DND-41 (cell line): ENCODE data around the gene MAPRE2.
"Not testable (repeated sequence)": the region's sequence is repeated elsewhere in the genome, so short reads cannot be mapped to it uniquely, and the experiment has no call there.

ENCODE experiments used
- ATAC-seq: fragments of 200-7000 bp; cut with Tn5 transposase; 3 replicates; pipeline ENCODE4 v1.9.1; 2021; ENCODE audit warnings: low read depth; ENCODE audit not compliant: insufficient read depth
- DNase-seq: peaks from one replicate; pipeline ENCODE4 v3.0.0-alpha.2; 2020
- H2AFZ ChIP-seq: 2 replicates; pipeline ENCODE4 v1.6.0; 2012; ENCODE audit warnings: low read depth, low read length
- H3K27ac ChIP-seq: 2 replicates; pipeline ENCODE4 v1.5.1; 2012; ENCODE audit warnings: low read length, inconsistent platforms
- H3K27me3 ChIP-seq: fragments of 200-600 bp; sonication (generic); 2 replicates; pipeline ENCODE4 v1.6.0; 2012; ENCODE audit warnings: low read length, mild to moderate bottlenecking, inconsistent platforms; ENCODE audit not compliant: insufficient read depth, poor library complexity
- H3K36me3 ChIP-seq: 2 replicates; pipeline ENCODE4 v1.5.1; 2012; ENCODE audit warnings: low read length, inconsistent platforms; ENCODE audit not compliant: insufficient read depth
- H3K4me1 ChIP-seq: 2 replicates; pipeline ENCODE4 v1.5.1; 2012; ENCODE audit warnings: mild to moderate bottlenecking, low read length; ENCODE audit not compliant: insufficient read depth
- H3K4me2 ChIP-seq: 2 replicates; pipeline ENCODE4 v1.6.0; 2012; ENCODE audit warnings: mild to moderate bottlenecking, moderate library complexity, low read length, inconsistent platforms; ENCODE audit not compliant: insufficient read depth
- H3K4me3 ChIP-seq, 2 experiments: fragments of 200-600 bp in 1 of 2; shearing (Covaris generic) in 1 of 2; 2 replicates each; pipeline ENCODE4 v1.5.1; 2012 to 2016; ENCODE audit warnings: inconsistent platforms in 2 of 2, low read length in 2 of 2, mild to moderate bottlenecking in 2 of 2, low read depth in 1 of 2, moderate library complexity in 1 of 2
- H3K79me2 ChIP-seq: 2 replicates; pipeline ENCODE4 v1.6.0; 2012; ENCODE audit warnings: low read length, inconsistent platforms; ENCODE audit not compliant: insufficient read depth
- H3K9ac ChIP-seq: 2 replicates; pipeline ENCODE4 v1.6.0; 2012; ENCODE audit warnings: low read depth, mild to moderate bottlenecking, inconsistent platforms, low read length, moderate library complexity
- H3K9me3 ChIP-seq: 2 replicates; pipeline ENCODE4 v1.5.1; 2012; ENCODE audit warnings: low read length, moderate library complexity, mild to moderate bottlenecking, inconsistent platforms; ENCODE audit not compliant: insufficient read depth, severe bottlenecking
- H4K20me1 ChIP-seq: 2 replicates; pipeline ENCODE4 v1.6.0; 2012; ENCODE audit warnings: low read length; ENCODE audit not compliant: insufficient read depth
- EZH2 ChIP-seq: IDR thresholded peaks from 3 replicates; pipeline ENCODE4 v1.6.1; 2012; ENCODE audit warnings: borderline replicate concordance, low read depth, mild to moderate bottlenecking, moderate library complexity, low read length, inconsistent platforms; ENCODE audit not compliant: severe bottlenecking
- TF ChIP-seq, protein P1 (sequence below): IDR thresholded peaks from 2 replicates; pipeline ENCODE4 v1.5.1; 2012; ENCODE audit warnings: borderline replicate concordance, low read length, moderate library complexity, mild to moderate bottlenecking; ENCODE audit not compliant: poor library complexity, severe bottlenecking; ENCODE audit errors: extremely low read depth

MAPRE2 gene

GRCh38 chr18:35163721-35164120 is 122.5 kb downstream of the MAPRE2 start:
- no peaks in the 10 kb centered on the region for H3K27me3 ChIP-seq

DNA sequence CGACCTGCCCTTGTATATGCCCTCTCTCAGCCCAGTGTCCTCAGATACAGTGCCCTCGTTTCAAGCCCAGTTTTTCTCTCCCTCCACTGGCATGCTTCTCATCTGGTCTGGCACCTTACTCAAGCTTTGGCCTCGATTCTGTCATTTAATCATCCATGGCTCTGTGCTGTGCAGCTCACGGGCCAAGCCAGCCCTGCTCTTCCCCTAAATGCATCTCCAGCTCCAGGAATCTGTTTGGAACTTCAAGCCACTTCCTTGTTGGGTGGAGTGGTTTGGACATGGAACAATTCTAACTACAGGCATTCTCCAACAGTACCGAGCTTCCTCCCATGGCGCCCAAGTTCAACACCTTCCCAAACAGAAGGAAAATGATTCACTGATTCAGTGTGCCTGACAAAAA is 122.9 kb downstream of the MAPRE2 start:
- DNase-seq (no peak), ATAC-seq (no peak)
- no peaks in the 10 kb centered on the region for H3K36me3 ChIP-seq
- no peak overlapping the region for H2AFZ ChIP-seq
- no peak for TF ChIP-seq EZH2
- TF ChIP-seq, protein P1, sequence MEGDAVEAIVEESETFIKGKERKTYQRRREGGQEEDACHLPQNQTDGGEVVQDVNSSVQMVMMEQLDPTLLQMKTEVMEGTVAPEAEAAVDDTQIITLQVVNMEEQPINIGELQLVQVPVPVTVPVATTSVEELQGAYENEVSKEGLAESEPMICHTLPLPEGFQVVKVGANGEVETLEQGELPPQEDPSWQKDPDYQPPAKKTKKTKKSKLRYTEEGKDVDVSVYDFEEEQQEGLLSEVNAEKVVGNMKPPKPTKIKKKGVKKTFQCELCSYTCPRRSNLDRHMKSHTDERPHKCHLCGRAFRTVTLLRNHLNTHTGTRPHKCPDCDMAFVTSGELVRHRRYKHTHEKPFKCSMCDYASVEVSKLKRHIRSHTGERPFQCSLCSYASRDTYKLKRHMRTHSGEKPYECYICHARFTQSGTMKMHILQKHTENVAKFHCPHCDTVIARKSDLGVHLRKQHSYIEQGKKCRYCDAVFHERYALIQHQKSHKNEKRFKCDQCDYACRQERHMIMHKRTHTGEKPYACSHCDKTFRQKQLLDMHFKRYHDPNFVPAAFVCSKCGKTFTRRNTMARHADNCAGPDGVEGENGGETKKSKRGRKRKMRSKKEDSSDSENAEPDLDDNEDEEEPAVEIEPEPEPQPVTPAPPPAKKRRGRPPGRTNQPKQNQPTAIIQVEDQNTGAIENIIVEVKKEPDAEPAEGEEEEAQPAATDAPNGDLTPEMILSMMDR, result no peak
- peaks cover 5% of the 10 kb centered on the region for H3K4me1 ChIP-seq
- H3K9ac ChIP-seq, result no peak overlapping the region
- no peak overlapping the region for H3K4me3 ChIP-seq
- H3K4me2 ChIP-seq, result no peak overlapping the region
- H3K27ac ChIP-seq, result no peak overlapping the region
- H3K27me3 ChIP-seq, result no peaks in the 10 kb centered on the region
- H3K79me2 ChIP-seq, result no peaks in the 10 kb centered on the region
- no peaks in the 10 kb centered on the region for H3K9me3 ChIP-seq
- H4K20me1 ChIP-seq, result no peaks in the 10 kb centered on the region

More at GRCh38 chr18:35163721-35164120, 122.5 kb downstream of the MAPRE2 start:
- H4K20me1 ChIP-seq, result no peaks in the 10 kb centered on the region
- no peak overlapping the region for H3K4me3 ChIP-seq
- no peaks in the 10 kb centered on the region for H3K9me3 ChIP-seq
- no peak for TF ChIP-seq EZH2
- TF ChIP-seq, protein P1, result no peak
- no peak for ATAC-seq
- peaks cover 9% of the 10 kb centered on the region for H3K4me1 ChIP-seq
- H3K79me2 ChIP-seq, result no peaks in the 10 kb centered on the region
- H2AFZ ChIP-seq, result no peak overlapping the region
- no peak for DNase-seq
- H3K27ac ChIP-seq, result no peak overlapping the region
- H3K36me3 ChIP-seq, result no peaks in the 10 kb centered on the region
- no peak overlapping the region for H3K9ac ChIP-seq
- H3K4me2 ChIP-seq, result no peak overlapping the region

DNA sequence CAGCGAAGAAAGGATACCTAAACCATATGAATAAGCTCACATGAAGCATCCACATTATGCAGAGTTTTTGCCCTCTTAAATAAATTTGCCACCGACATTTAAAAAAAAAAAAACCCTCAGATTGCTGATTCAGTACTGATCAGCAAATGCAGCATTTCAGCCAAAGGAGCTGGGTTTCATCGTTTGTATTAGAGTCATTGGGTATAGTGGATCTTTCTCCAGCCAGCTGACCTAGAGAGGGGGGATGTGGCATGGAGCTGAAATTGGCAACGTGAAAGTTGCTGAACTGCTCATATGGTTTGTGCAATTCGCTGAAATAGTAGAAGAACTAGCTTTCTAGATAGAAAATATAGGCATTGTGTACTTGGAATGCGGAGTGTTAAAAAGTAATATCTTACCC is 126.1 kb downstream of the MAPRE2 start:
- Histone ChIP-seq H3K4me2 (no peak overlapping the region), H3K79me2 (no peaks in the 10 kb centered on the region), H3K9ac (no peak overlapping the region), H3K36me3 (no peaks in the 10 kb centered on the region), H2AFZ (no peak overlapping the region), H3K27me3 (no peaks in the 10 kb centered on the region), H3K4me1 (peaks cover 9% of the 10 kb centered on the region; the same call in 1 of the 2 replicates), H4K20me1 (no peaks in the 10 kb centered on the region), H3K27ac (no peak overlapping the region), H3K9me3 (no peaks in the 10 kb centered on the region), H3K4me3 (no peak overlapping the region)
- no peak for DNase-seq
- no peak for ATAC-seq
- TF ChIP-seq EZH2, result no peak
- TF ChIP-seq, protein P1, result no peak

- Histone ChIP-seq H3K9me3 (no peaks in the 10 kb centered on the region), H3K79me2 (no peaks in the 10 kb centered on the region), H3K4me3 (no peak overlapping the region), H3K27ac (no peak overlapping the region), H3K4me2 (no peak overlapping the region), H3K27me3 (no peaks in the 10 kb centered on the region), H4K20me1 (no peaks in the 10 kb centered on the region), H3K36me3 (no peaks in the 10 kb centered on the region), H3K4me1 (peaks cover 15% of the 10 kb centered on the region), H3K9ac (no peak overlapping the region), H2AFZ (no peak overlapping the region)
- TF ChIP-seq EZH2, result no peak
- TF ChIP-seq, protein P1, result no peak
- ATAC-seq (no peak), DNase-seq (no peak)
These were observed 126.6 kb downstream of the MAPRE2 start for GRCh38 chr18:35167857-35168256.

DNA sequence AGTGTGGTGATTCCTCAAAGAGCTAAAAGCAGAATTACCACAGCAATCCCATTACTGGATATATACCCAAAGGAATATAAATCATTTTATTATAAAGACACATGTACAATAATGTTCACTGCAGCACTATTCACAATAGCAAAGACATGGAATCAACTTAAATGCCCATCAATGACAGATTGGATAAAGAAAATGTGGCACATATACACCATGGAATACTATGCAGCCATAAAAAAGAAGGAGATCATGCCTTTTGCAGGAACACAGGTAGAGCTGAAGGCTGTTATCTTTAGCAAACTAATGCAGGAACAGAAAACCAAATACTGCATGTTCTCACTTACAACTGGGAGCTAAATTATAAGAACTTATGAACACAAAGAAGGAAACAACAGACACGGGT is 129.1 kb downstream of the MAPRE2 start:
- not testable (repeated sequence) for H2AFZ ChIP-seq, H3K27ac ChIP-seq, H3K9ac ChIP-seq, DNase-seq, H3K4me3 ChIP-seq, H3K79me2 ChIP-seq, H3K36me3 ChIP-seq, ATAC-seq, H4K20me1 ChIP-seq, H3K9me3 ChIP-seq, H3K27me3 ChIP-seq, H3K4me2 ChIP-seq
- H3K4me1 ChIP-seq, result peaks cover 39% of the 10 kb centered on the region
